A673 (cell line): ENCODE data around the gene CMTR2. TPM values are rescaled to one million over a fixed set of nuclear protein-coding genes. Genes with fewer than 3 reads are reported as not detected.

Source experiments
- BruUV-seq: library from RNA; stranded (reverse); fragments of 400-500 nt; replicated peaks from 2 replicates; lab custom pipeline; 2021; lab: Mats Ljungman, UMichigan
- CTCF ChIA-PET: fragments of 300-600 bp; sonication (Branson Sonifier 250); formaldehyde crosslinking; loops from one replicate; lab custom pipeline; 2022; ENCODE audit warnings: antibody characterized with exemption; lab: Charles Lee
- POLR2A ChIA-PET: fragments of 300-600 bp; sonication (Branson Sonifier 250); formaldehyde crosslinking; loops from one replicate; lab custom pipeline; 2022; ENCODE audit warnings: antibody characterized with exemption; ENCODE audit not compliant: low non-redundant PET; lab: Charles Lee
- DNase-seq: peaks from one replicate; pipeline ENCODE4 v3.0.0-alpha.2; 2015; ENCODE audit warnings: low spot score
- H3K27ac ChIP-seq: fragments of 200-600 bp; sonication (generic); 2 replicates; pipeline ENCODE4 v1.5.1; 2016; ENCODE audit warnings: mixed run types, low read depth, mild to moderate bottlenecking, mixed read lengths, antibody characterized with exemption, low read length; ENCODE audit not compliant: poor library complexity, severe bottlenecking
- H3K27me3 ChIP-seq: fragments of 200-600 bp; sonication (generic); replicated peaks from 2 replicates; pipeline ENCODE4 v1.6.1; 2017; ENCODE audit warnings: mixed run types, low read depth, mild to moderate bottlenecking, mixed read lengths, antibody characterized with exemption, low read length; ENCODE audit not compliant: insufficient read depth, poor library complexity
- H3K36me3 ChIP-seq: fragments of 200-600 bp; sonication (generic); 2 replicates; pipeline ENCODE4 v1.6.1; 2016; ENCODE audit warnings: mixed run types, mild to moderate bottlenecking, mixed read lengths, antibody characterized with exemption, low read length; ENCODE audit not compliant: insufficient read depth, poor library complexity, severe bottlenecking
- H3K4me1 ChIP-seq: fragments of 200-600 bp; sonication (generic); 2 replicates; pipeline ENCODE4 v1.6.1; 2017; ENCODE audit warnings: mixed run types, mild to moderate bottlenecking, mixed read lengths, antibody characterized with exemption, low read length; ENCODE audit not compliant: insufficient read depth, poor library complexity, severe bottlenecking
- H3K4me3 ChIP-seq: fragments of 200-600 bp; sonication (generic); 2 replicates; pipeline ENCODE4 v1.5.1; 2016; ENCODE audit warnings: low read depth, mixed run types, mild to moderate bottlenecking, mixed read lengths, low read length; ENCODE audit not compliant: poor library complexity, severe bottlenecking
- H3K9me3 ChIP-seq: fragments of 200-600 bp; sonication (generic); 2 replicates; pipeline ENCODE4 v1.6.1; 2016; ENCODE audit warnings: mixed run types, low read depth, mild to moderate bottlenecking, mixed read lengths, antibody characterized with exemption, low read length; ENCODE audit not compliant: poor library complexity, severe bottlenecking
- EZH2 ChIP-seq: fragments of 200-600 bp; sonication (generic); IDR thresholded peaks from 2 replicates; pipeline ENCODE4 v1.6.1; 2017; ENCODE audit warnings: borderline replicate concordance, low read depth, mild to moderate bottlenecking, mixed read lengths, antibody characterized with exemption, low read length; ENCODE audit not compliant: poor library complexity, severe bottlenecking
- intact Hi-C: fragments of 100-400 bp; cut with micrococcal nuclease; formaldehyde crosslinking; loops from one replicate; pipeline ENCODE4 v1.10.0; 2022; ENCODE audit not compliant: unreplicated experiment
- total RNA-seq: library from RNA; stranded (reverse); gene quantifications from 2 replicates; pipeline ENCODE4 v1.2.3, GENCODE V29; 2021
- TF ChIP-seq, protein P1 (sequence below): fragments of 300-800, 200-600 bp; sonication (generic); conservative IDR thresholded peaks from 2 replicates; pipeline ENCODE4 v1.5.1; 2017; ENCODE audit warnings: low read depth, mild to moderate bottlenecking, antibody characterized with exemption, low read length, moderate library complexity, mixed read lengths

Gene CMTR2
- total RNA-seq, 1 experiment from 2014 or later: 16.1 TPM

DNA sequence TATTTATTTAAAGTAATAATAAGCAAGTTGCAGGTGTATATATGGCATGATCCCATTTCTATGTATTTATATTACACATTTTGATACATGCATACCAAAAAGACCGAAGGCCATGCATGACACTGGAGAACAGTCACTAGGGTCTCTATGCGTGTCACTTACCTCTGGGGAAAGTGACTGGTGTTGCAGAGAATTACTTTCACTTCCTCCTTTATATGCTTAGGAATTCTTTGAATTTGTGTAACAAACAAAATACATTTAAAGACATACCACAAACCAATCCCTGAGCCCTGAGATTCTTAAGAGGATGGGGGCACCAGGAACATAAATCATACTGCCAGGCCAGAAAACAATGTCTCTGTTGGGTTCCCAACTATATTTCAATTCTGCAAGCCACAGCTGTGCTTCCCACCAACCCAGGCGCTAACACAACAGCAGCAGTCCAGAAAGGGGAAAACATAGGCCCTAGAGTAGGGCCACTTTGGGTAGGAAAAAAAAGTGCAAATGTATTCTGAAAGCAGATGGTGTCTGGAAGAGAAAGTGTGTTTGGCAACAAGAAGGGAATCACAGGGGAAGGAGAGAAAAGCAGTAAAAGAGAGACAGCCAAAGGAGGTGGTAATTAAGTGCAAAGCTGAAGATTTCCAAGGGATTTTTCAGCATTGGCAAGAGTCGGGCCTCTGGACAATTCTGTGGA is 34.2 kb downstream of the CMTR2 start:
- POLR2A ChIA-PET: no interaction called here
- Histone ChIP-seq H3K27me3 (peaks cover 26% of the 10 kb centered on the region), H3K27ac (no peak overlapping the region), H3K4me3 (no peak overlapping the region), H3K36me3 (no peaks in the 10 kb centered on the region), H3K9me3 (no peaks in the 10 kb centered on the region), H3K4me1 (no peaks in the 10 kb centered on the region)
- BruUV-seq: no TSS peak
- intact Hi-C loops: no loop called here
- TF ChIP-seq, protein P1, sequence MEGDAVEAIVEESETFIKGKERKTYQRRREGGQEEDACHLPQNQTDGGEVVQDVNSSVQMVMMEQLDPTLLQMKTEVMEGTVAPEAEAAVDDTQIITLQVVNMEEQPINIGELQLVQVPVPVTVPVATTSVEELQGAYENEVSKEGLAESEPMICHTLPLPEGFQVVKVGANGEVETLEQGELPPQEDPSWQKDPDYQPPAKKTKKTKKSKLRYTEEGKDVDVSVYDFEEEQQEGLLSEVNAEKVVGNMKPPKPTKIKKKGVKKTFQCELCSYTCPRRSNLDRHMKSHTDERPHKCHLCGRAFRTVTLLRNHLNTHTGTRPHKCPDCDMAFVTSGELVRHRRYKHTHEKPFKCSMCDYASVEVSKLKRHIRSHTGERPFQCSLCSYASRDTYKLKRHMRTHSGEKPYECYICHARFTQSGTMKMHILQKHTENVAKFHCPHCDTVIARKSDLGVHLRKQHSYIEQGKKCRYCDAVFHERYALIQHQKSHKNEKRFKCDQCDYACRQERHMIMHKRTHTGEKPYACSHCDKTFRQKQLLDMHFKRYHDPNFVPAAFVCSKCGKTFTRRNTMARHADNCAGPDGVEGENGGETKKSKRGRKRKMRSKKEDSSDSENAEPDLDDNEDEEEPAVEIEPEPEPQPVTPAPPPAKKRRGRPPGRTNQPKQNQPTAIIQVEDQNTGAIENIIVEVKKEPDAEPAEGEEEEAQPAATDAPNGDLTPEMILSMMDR: no peak
- no peak for TF ChIP-seq EZH2
- CTCF ChIA-PET: no interaction called here
- DNase-seq: no peak

DNA sequence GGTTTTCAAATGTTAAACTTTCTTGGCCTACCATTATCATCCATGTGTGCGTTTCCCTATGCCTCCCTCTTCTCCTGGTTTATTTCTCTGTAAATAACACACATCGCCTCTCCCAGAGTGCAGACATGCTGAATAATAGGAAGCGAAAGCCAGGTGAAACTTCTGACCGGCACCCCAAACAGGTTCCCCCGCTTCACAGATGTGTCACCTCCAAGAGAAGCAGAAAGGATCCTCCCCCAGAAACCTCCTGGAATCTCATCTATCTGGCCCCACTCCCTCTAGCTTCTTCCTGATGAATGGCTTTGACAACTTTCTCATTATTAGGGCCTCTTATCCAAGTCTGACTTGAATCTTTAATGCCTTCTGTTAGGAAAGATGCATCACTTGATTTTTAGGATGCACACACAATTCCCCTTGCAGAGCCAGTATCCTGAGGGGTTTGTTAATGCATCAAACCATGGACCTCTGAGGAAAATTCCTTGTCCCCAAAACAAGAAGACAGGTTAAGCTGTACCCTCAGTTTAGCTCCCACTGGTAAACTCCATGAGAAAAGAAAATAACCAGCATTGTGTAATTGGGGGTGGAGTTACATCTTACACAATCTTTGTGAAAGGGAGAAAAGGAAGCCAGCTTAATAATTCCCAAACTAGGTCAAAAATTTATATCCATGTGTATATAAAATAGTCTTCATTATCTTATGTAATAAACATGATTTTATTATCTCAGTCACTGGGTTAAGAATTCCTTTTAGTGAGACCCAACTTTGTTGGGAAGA is 38.6 kb downstream of the CMTR2 start:
- no TSS peak for BruUV-seq
- DNase-seq: no peak
- TF ChIP-seq, protein P1: no peak
- no peak for TF ChIP-seq EZH2
- no peak overlapping the region for H3K27ac ChIP-seq
- no peaks in the 10 kb centered on the region for H3K9me3 ChIP-seq
- intact Hi-C loops: no loop called here
- H3K36me3 ChIP-seq: no peaks in the 10 kb centered on the region
- H3K27me3 ChIP-seq: peaks cover 9% of the 10 kb centered on the region
- ChIA-PET POLR2A (no interaction called here), CTCF (interaction anchor here (0.5 kb wide), 1 partner anchor 388 kb away, joined by 5 read pairs; no protein-coding TSS in a partner anchor)
- no peaks in the 10 kb centered on the region for H3K4me1 ChIP-seq
- H3K4me3 ChIP-seq: no peak overlapping the region

- ChIA-PET POLR2A (no interaction called here), CTCF (interaction anchor here (1.0 kb wide), 1 partner anchor 62 kb away, joined by 3 read pairs; no protein-coding TSS in a partner anchor)
- Histone ChIP-seq H3K4me3 (no peak overlapping the region), H3K9me3 (no peaks in the 10 kb centered on the region), H3K4me1 (no peaks in the 10 kb centered on the region), H3K27ac (no peak overlapping the region), H3K27me3 (peaks cover 19% of the 10 kb centered on the region), H3K36me3 (no peaks in the 10 kb centered on the region)
- no TSS peak for BruUV-seq
- intact Hi-C loops: no loop called here
- DNase-seq: no peak
- TF ChIP-seq, protein P1: no peak
- TF ChIP-seq EZH2: no peak
Observed at GRCh38 chr16:71249399-71249798, 39.8 kb downstream of the CMTR2 start.
